Keratinocyte (primary cell): ENCODE data around the gene SBNO1.

Experiments
- EZH2 ChIP-seq: IDR thresholded peaks from one replicate; pipeline ENCODE4 v1.6.1; 2012; ENCODE audit warnings: inconsistent platforms, mild to moderate bottlenecking, low read length, moderate library complexity
- TF ChIP-seq, protein P1 (sequence below), 3 experiments: IDR thresholded peaks in 1 of 3; conservative IDR thresholded peaks in 1 of 3; optimal IDR thresholded peaks in 1 of 3; 2 replicates in 2 of 3; 3 replicates in 1 of 3; pipeline versions ENCODE3 to v1.5.1; 2011; ENCODE audit warnings: low read length in 3 of 3, mild to moderate bottlenecking in 3 of 3, moderate library complexity in 2 of 3, control low read depth in 1 of 3, inconsistent platforms in 1 of 3; ENCODE audit not compliant: insufficient read depth in 2 of 3; ENCODE audit errors: extremely low read depth in 1 of 3

DNA sequence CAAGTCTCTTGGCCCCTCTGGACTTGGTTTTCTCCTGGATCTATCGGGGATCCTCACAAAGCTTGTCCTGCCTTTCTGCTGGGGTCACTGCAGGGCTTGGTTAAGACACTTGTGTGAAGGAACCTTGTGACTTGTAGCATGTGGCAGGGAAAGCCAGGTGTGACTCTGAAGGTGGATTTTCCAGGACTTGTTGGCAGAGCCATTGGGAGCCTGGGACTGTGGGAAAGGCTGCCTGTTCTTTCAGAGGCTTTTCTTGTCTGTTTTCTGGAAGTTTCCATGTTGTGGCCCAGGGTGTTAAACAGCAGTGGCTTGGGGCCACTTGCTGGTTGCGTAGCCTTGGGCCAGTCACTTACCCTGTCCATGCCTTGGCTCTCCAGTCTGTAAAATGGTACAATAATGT, 31.9 kb upstream of the SBNO1 start:
- TF ChIP-seq, protein P1, sequence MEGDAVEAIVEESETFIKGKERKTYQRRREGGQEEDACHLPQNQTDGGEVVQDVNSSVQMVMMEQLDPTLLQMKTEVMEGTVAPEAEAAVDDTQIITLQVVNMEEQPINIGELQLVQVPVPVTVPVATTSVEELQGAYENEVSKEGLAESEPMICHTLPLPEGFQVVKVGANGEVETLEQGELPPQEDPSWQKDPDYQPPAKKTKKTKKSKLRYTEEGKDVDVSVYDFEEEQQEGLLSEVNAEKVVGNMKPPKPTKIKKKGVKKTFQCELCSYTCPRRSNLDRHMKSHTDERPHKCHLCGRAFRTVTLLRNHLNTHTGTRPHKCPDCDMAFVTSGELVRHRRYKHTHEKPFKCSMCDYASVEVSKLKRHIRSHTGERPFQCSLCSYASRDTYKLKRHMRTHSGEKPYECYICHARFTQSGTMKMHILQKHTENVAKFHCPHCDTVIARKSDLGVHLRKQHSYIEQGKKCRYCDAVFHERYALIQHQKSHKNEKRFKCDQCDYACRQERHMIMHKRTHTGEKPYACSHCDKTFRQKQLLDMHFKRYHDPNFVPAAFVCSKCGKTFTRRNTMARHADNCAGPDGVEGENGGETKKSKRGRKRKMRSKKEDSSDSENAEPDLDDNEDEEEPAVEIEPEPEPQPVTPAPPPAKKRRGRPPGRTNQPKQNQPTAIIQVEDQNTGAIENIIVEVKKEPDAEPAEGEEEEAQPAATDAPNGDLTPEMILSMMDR (optimal IDR thresholded peaks at IDR 0.05 in 1 of 3, IDR thresholded peaks at IDR 0.05 in 1 of 3, conservative IDR thresholded peaks at IDR 0.05 in 1 of 3; ENCODE audit: extremely low read depth in 1 of 3, insufficient read depth in 2 of 3, low read length in 3 of 3): no peak
- no peak for TF ChIP-seq EZH2
